Measurements from ENCODE around the gene SUN2. TPM values are rescaled to one million over a fixed set of nuclear protein-coding genes. Genes with fewer than 3 reads are reported as not detected.

Gene SUN2
- total and polyA plus RNA-seq, 2 of the 8 experiments (the other 6 are each of a cell fraction or from before 2014, with no cell fraction given), result 5.1 to 10.5 TPM

DNA sequence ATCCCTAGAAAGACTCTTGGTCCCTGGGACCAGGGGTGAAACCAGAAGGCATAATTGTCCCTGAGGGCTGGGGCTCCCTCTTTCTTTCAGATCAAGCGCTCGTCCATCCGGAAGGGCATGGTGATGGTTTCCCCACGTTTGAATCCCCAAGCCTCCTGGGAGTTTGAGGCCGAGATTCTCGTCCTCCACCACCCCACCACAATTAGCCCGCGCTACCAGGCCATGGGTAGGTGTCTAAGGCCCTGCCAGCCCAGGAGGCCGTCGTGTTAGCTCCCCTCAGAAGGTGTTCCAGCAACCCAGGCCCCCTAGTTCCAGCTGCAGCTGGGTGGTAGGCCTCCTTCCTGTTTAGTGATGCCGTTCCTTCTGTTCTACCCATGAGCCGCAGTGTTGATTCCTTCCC lies 28.7 kb downstream of the SUN2 start (continued):
- TF ChIP-seq EZH2 (IDR thresholded peaks at IDR 0.05; ENCODE audit: low read depth, low read length, severe bottlenecking), result no peak
- TF ChIP-seq CBX8 (IDR thresholded peaks at IDR 0.05; ENCODE audit: borderline replicate concordance, low read depth, low read length), result no peak
- no peak for TF ChIP-seq SUZ12 (IDR thresholded peaks at IDR 0.05; ENCODE audit: low read length)
- TF ChIP-seq BCL11A (IDR thresholded peaks at IDR 0.05; ENCODE audit: low read depth in 2 of 2, low read length in 2 of 2), result no peak
- TF ChIP-seq NRF1 (IDR thresholded peaks at IDR 0.05; ENCODE audit: low read depth, low read length), result no peak
